ENCODE measurements around the gene TRMT2B. TPM values are rescaled to one million over a fixed set of nuclear protein-coding genes. Genes with fewer than 3 reads are reported as not detected.
A peak's percentile ranks its signal among the peaks of the same experiment; 100 is the strongest.

The TRMT2B gene
- total RNA-seq (10 to 100 TPM; 12.5 to 19.5 TPM), polyA plus RNA-seq (ENCODE audit: insufficient read length in 6 of 6) (10 to 100 TPM in 5 of 6 donors, 1 to 10 TPM in 1; 9.7 to 14.2 (median 13.4) TPM)
- long read RNA-seq, donor 1, partial matches to known transcripts = 0 of 1 reads
- long read RNA-seq, donor 1, other reads (novel, unspliced or antisense) = 0 of 1 reads
- long read RNA-seq, donor 2, partial matches to known transcripts = 0 of 1 reads
- long read RNA-seq, donor 2, other reads (novel, unspliced or antisense) = 0 of 1 reads
- long read RNA-seq, donor 3 = 0 reads
- long read RNA-seq, donor 4, partial matches to known transcripts = 1 of 3 reads
- long read RNA-seq, donor 4, other reads (novel, unspliced or antisense) = 2 of 3 reads
- long read RNA-seq, donor 5 = 0 reads
- long read RNA-seq, donor 6 = 0 reads
- long read RNA-seq, donor 7, partial matches to known transcripts = 0 of 1 reads
- long read RNA-seq, donor 7, other reads (novel, unspliced or antisense) = 0 of 1 reads
- long read RNA-seq, donor 8 = 0 reads
- long read RNA-seq, donor 9 = 0 reads
- long read RNA-seq, donor 10, partial matches to known transcripts = 0 of 7 reads
- long read RNA-seq, donor 10, other reads (novel, unspliced or antisense) = 7 of 7 reads
- long read RNA-seq, donor 11 = 0 reads
- long read RNA-seq, donor 12 = 0 reads

- Histone ChIP-seq H3K27me3 (no peaks in the 10 kb centered on the region), H3K4me3 (peak within 1 kb of the TSS; percentile 33 to 61), H3K27ac (peak within 1 kb of the TSS; percentile 81 to 93), H3K36me3 (no peaks in the 10 kb centered on the region), H3K9me3 (no peaks in the 10 kb centered on the region), H3K4me1 (no peaks in the 10 kb centered on the region)
- no peak for TF ChIP-seq CTCF (IDR thresholded peaks at IDR 0.05)
- peak; percentile 56 to 90 (median 74) for DNase-seq
- intact Hi-C loops (cut with DNase I) = no loop called here
- ATAC-seq = peak; percentile 99
Measured at GRCh38 chrX:101051549-101052302, at the start of gene TRMT2B. Gene TRMT2B (minus strand): TSS chrX:101052111. CDS start chrX:101042289, 9,822 bp downstream.

- TF ChIP-seq CTCF (IDR thresholded peaks at IDR 0.05) = no peak
- Histone ChIP-seq H3K9me3 (no peaks in the 10 kb centered on the region), H3K27me3 (no peaks in the 10 kb centered on the region), H3K4me1 (no peaks in the 10 kb centered on the region), H3K36me3 (no peaks in the 10 kb centered on the region), H3K27ac (peak within 1 kb of the TSS in 1 of 2 donors; percentile 74), H3K4me3 (peak within 1 kb of the TSS; percentile 27 to 43)
- peak; percentile 84 to 95 (median 94) for DNase-seq
- intact Hi-C loops (cut with DNase I) = no loop called here
- peak; percentile 100 for ATAC-seq
Measured at GRCh38 chrX:101097546-101098453, 45.9 kb upstream of the TRMT2B start, which contains the start of gene CENPI. Gene CENPI (plus strand): TSS chrX:101098204. CDS start chrX:101101071, 2,867 bp downstream.

GRCh38 chrX:101091817-101092216, 39.9 kb upstream of the TRMT2B start:
- no peak overlapping the region for H3K4me3 ChIP-seq
- DNase-seq (no peak), ATAC-seq (no peak)
- no peak overlapping the region for H3K27ac ChIP-seq
- no peaks in the 10 kb centered on the region for H3K4me1 ChIP-seq
- intact Hi-C loops (cut with DNase I) = no loop called here
- no peak for TF ChIP-seq CTCF (IDR thresholded peaks at IDR 0.05)
- no peaks in the 10 kb centered on the region for H3K9me3 ChIP-seq
- H3K36me3 ChIP-seq = no peaks in the 10 kb centered on the region
- H3K27me3 ChIP-seq = no peaks in the 10 kb centered on the region

GRCh38 chrX:101081231-101081630, 29.3 kb upstream of the TRMT2B start:
- H3K27me3 ChIP-seq = no peaks in the 10 kb centered on the region
- no peak for TF ChIP-seq CTCF (IDR thresholded peaks at IDR 0.05)

More at GRCh38 chrX:101081231-101081630, 29.3 kb upstream of the TRMT2B start:
- ATAC-seq (no peak), DNase-seq (no peak)
- H3K9me3 ChIP-seq = no peaks in the 10 kb centered on the region
- no peaks in the 10 kb centered on the region for H3K4me1 ChIP-seq
- no peak overlapping the region for H3K4me3 ChIP-seq
- no peaks in the 10 kb centered on the region for H3K36me3 ChIP-seq
- intact Hi-C loops (cut with DNase I) = no loop called here
- H3K27ac ChIP-seq = no peak overlapping the region
